ENCODE data around the gene PPP1R14B. TPM values are rescaled to one million over a fixed set of nuclear protein-coding genes. Genes with fewer than 3 reads are reported as not detected.

The PPP1R14B gene
- polyA plus RNA-seq, result 62.6 TPM
- long read RNA-seq, donor 1, transcript PPP1R14B-201 (4 exons, 982 nt), result major isoform, 23 of 26 reads
- long read RNA-seq, donor 1, partial matches to known transcripts, result 0 of 26 reads
- long read RNA-seq, donor 1, other reads (novel, unspliced or antisense), result 0 of 26 reads
- long read RNA-seq, donor 2, transcript PPP1R14B-201 (4 exons, 982 nt), result major isoform, 71 of 73 reads
- long read RNA-seq, donor 2, partial matches to known transcripts, result 0 of 73 reads
- long read RNA-seq, donor 2, other reads (novel, unspliced or antisense), result 0 of 73 reads
- long read RNA-seq, donor 3, result 0 reads
- long read RNA-seq, donor 4, transcript PPP1R14B-201 (4 exons, 982 nt), result major isoform, 11 of 12 reads
- long read RNA-seq, donor 4, partial matches to known transcripts, result 0 of 12 reads
- long read RNA-seq, donor 4, other reads (novel, unspliced or antisense), result 0 of 12 reads
- long read RNA-seq, donor 5, transcript PPP1R14B-201 (4 exons, 982 nt), result major isoform, 32 of 32 reads
- long read RNA-seq, donor 5, partial matches to known transcripts, result 0 of 32 reads
- long read RNA-seq, donor 5, other reads (novel, unspliced or antisense), result 0 of 32 reads
- long read RNA-seq, donor 6, transcript PPP1R14B-201 (4 exons, 982 nt), result major isoform, 49 of 54 reads
- long read RNA-seq, donor 6, partial matches to known transcripts, result 0 of 54 reads
- long read RNA-seq, donor 6, other reads (novel, unspliced or antisense), result 0 of 54 reads
- long read RNA-seq, donor 7, transcript PPP1R14B-201 (4 exons, 982 nt), result major isoform, 34 of 36 reads
- long read RNA-seq, donor 7, partial matches to known transcripts, result 0 of 36 reads
- long read RNA-seq, donor 7, other reads (novel, unspliced or antisense), result 0 of 36 reads
- long read RNA-seq, donor 8, transcript PPP1R14B-201 (4 exons, 982 nt), result major isoform, 64 of 66 reads
- long read RNA-seq, donor 8, partial matches to known transcripts, result 0 of 66 reads
- long read RNA-seq, donor 8, other reads (novel, unspliced or antisense), result 0 of 66 reads
- long read RNA-seq, donor 9, transcript PPP1R14B-201 (4 exons, 982 nt), result major isoform, 37 of 39 reads
- long read RNA-seq, donor 9, partial matches to known transcripts, result 0 of 39 reads
- long read RNA-seq, donor 9, other reads (novel, unspliced or antisense), result 0 of 39 reads
- long read RNA-seq, donor 10, transcript PPP1R14B-201 (4 exons, 982 nt), result major isoform, 59 of 65 reads
- long read RNA-seq, donor 10, partial matches to known transcripts, result 0 of 65 reads
- long read RNA-seq, donor 10, other reads (novel, unspliced or antisense), result 5 of 65 reads
- long read RNA-seq, donor 11, transcript PPP1R14B-201 (4 exons, 982 nt), result major isoform, 35 of 36 reads
- long read RNA-seq, donor 11, partial matches to known transcripts, result 0 of 36 reads
- long read RNA-seq, donor 11, other reads (novel, unspliced or antisense), result 0 of 36 reads

- no CpG with 5 or more reads among the region's 74 CpGs for WGBS (ENCODE audit: insufficient coverage, low lambda C conversion rate)
- peak; percentile 74 to 86 for DNase-seq
- Histone ChIP-seq H3K4me3 (ENCODE audit: low read length) (peak within 1 kb of the TSS; percentile 83), H3K9me3 (ENCODE audit: control insufficient read depth, low read depth, low read length) (no peaks in the 10 kb centered on the region), H3K27ac (ENCODE audit: low read length) (peak within 1 kb of the TSS; percentile 91), H3K4me1 (ENCODE audit: control insufficient read depth, insufficient read depth, low read length) (peaks cover 52% of the 10 kb centered on the region), H3K27me3 (ENCODE audit: control insufficient read depth, insufficient read depth, low read length) (no peaks in the 10 kb centered on the region), H3K36me3 (ENCODE audit: control insufficient read depth, insufficient read depth, low read length) (peaks cover 16% of the 10 kb centered on the region)
These were observed at the start of gene PPP1R14B for GRCh38 chr11:64246871-64247728. TSS of gene PPP1R14B (minus strand) at chr11:64246943. CDS start at chr11:64246673, 270 bp downstream.

- no peak for DNase-seq
- Histone ChIP-seq H3K27ac (ENCODE audit: low read length) (no peak overlapping the region), H3K36me3 (ENCODE audit: control insufficient read depth, insufficient read depth, low read length) (no peaks in the 10 kb centered on the region), H3K4me3 (ENCODE audit: low read length) (no peak overlapping the region), H3K4me1 (ENCODE audit: control insufficient read depth, insufficient read depth, low read length) (peaks cover 19% of the 10 kb centered on the region), H3K9me3 (ENCODE audit: control insufficient read depth, low read depth, low read length) (peaks cover 3% of the 10 kb centered on the region), H3K27me3 (ENCODE audit: control insufficient read depth, insufficient read depth, low read length) (peaks cover 94% of the 10 kb centered on the region)
- WGBS (ENCODE audit: insufficient coverage, low lambda C conversion rate), result no CpG with 5 or more reads among the region's 1 CpG
These were observed 49.5 kb upstream of the PPP1R14B start for GRCh38 chr11:64296236-64296635.

- no CpG with 5 or more reads among the region's 4 CpGs for WGBS (ENCODE audit: insufficient coverage, low lambda C conversion rate)
- H3K27me3 ChIP-seq (ENCODE audit: control insufficient read depth, insufficient read depth, low read length), result peaks cover 94% of the 10 kb centered on the region
- peaks cover 17% of the 10 kb centered on the region for H3K4me1 ChIP-seq (ENCODE audit: control insufficient read depth, insufficient read depth, low read length)
- H3K36me3 ChIP-seq (ENCODE audit: control insufficient read depth, insufficient read depth, low read length), result no peaks in the 10 kb centered on the region
- DNase-seq, result no peak
- H3K4me3 ChIP-seq (ENCODE audit: low read length), result no peak overlapping the region
- H3K27ac ChIP-seq (ENCODE audit: low read length), result no peak overlapping the region
- H3K9me3 ChIP-seq (ENCODE audit: control insufficient read depth, low read depth, low read length), result peaks cover 3% of the 10 kb centered on the region
These were observed 49.0 kb upstream of the PPP1R14B start for GRCh38 chr11:64295760-64296159.

GRCh38 chr11:64294774-64295173, 48.0 kb upstream of the PPP1R14B start:
- no peak for DNase-seq
- Histone ChIP-seq H3K27ac (ENCODE audit: low read length) (no peak overlapping the region), H3K27me3 (ENCODE audit: control insufficient read depth, insufficient read depth, low read length) (peaks cover 94% of the 10 kb centered on the region), H3K9me3 (ENCODE audit: control insufficient read depth, low read depth, low read length) (peaks cover under 1% of the 10 kb centered on the region), H3K4me1 (ENCODE audit: control insufficient read depth, insufficient read depth, low read length) (peaks cover 7% of the 10 kb centered on the region), H3K36me3 (ENCODE audit: control insufficient read depth, insufficient read depth, low read length) (no peaks in the 10 kb centered on the region), H3K4me3 (ENCODE audit: low read length) (no peak overlapping the region)
- WGBS (ENCODE audit: insufficient coverage, low lambda C conversion rate), result 40% methylated on average over 1 of the region's 3 CpGs

GRCh38 chr11:64292460-64293254, 45.9 kb upstream of the PPP1R14B start:
- H3K4me3 ChIP-seq (ENCODE audit: low read length), result no peak overlapping the region
- H3K36me3 ChIP-seq (ENCODE audit: control insufficient read depth, insufficient read depth, low read length), result no peaks in the 10 kb centered on the region
- peaks cover 3% of the 10 kb centered on the region for H3K4me1 ChIP-seq (ENCODE audit: control insufficient read depth, insufficient read depth, low read length)
- H3K27ac ChIP-seq (ENCODE audit: low read length), result no peak overlapping the region
- WGBS (ENCODE audit: insufficient coverage, low lambda C conversion rate), result no CpG with 5 or more reads among the region's 42 CpGs
- H3K9me3 ChIP-seq (ENCODE audit: control insufficient read depth, low read depth, low read length), result no peaks in the 10 kb centered on the region
- DNase-seq, result no peak
- H3K27me3 ChIP-seq (ENCODE audit: control insufficient read depth, insufficient read depth, low read length), result peaks cover 78% of the 10 kb centered on the region

GRCh38 chr11:64291752-64292459, 45.2 kb upstream of the PPP1R14B start:
- WGBS (ENCODE audit: insufficient coverage, low lambda C conversion rate), result no CpG with 5 or more reads among the region's 96 CpGs
- Histone ChIP-seq H3K9me3 (ENCODE audit: control insufficient read depth, low read depth, low read length) (no peaks in the 10 kb centered on the region), H3K4me1 (ENCODE audit: control insufficient read depth, insufficient read depth, low read length) (peaks cover 3% of the 10 kb centered on the region), H3K27ac (ENCODE audit: low read length) (no peak overlapping the region), H3K36me3 (ENCODE audit: control insufficient read depth, insufficient read depth, low read length) (no peaks in the 10 kb centered on the region), H3K4me3 (ENCODE audit: low read length) (no peak overlapping the region), H3K27me3 (ENCODE audit: control insufficient read depth, insufficient read depth, low read length) (peaks cover 70% of the 10 kb centered on the region)
- DNase-seq, result no peak

- Histone ChIP-seq H3K27me3 (ENCODE audit: control insufficient read depth, insufficient read depth, low read length) (peaks cover 64% of the 10 kb centered on the region), H3K9me3 (ENCODE audit: control insufficient read depth, low read depth, low read length) (no peaks in the 10 kb centered on the region), H3K27ac (ENCODE audit: low read length) (no peak within 1 kb of the TSS), H3K4me1 (ENCODE audit: control insufficient read depth, insufficient read depth, low read length) (peaks cover 6% of the 10 kb centered on the region), H3K36me3 (ENCODE audit: control insufficient read depth, insufficient read depth, low read length) (no peaks in the 10 kb centered on the region), H3K4me3 (ENCODE audit: low read length) (no peak within 1 kb of the TSS)
- WGBS (ENCODE audit: insufficient coverage, low lambda C conversion rate), result no CpG with 5 or more reads among the region's 45 CpGs
- DNase-seq, result no peak
These were observed 44.6 kb upstream of the PPP1R14B start, which contains the start of gene KCNK4 for GRCh38 chr11:64291262-64291751. TSS of gene KCNK4 (plus strand) at chr11:64291302. CDS start at chr11:64293019, 1,717 bp downstream.

Data from large intestine (tissue), 12 donors.